ENCODE results near the gene RDH16.
"Not testable (repeated sequence)": the region's sequence is repeated elsewhere in the genome, so short reads cannot be mapped to it uniquely, and the experiment has no call there.

DNA sequence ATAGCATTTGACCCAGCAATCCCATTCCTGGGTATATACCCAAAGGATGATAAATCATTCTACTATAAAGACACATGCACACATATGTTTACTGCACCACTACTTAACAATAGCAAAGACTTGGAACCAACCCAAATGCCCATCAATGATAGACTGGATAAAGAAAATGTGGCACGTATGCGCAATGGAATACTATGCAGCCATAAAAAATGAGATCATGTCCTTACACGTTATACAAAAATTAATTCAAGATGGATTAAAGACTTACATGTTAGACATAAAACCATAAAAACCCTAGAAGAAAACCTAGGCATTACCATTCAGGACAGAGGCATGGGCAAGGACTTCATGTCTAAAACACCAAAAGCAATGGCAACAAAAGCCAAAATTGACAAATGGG, 39.3 kb downstream of the RDH16 start:
- TF ChIP-seq CTCF (IDR thresholded peaks at IDR 0.05); POLR2AphosphoS5 (IDR thresholded peaks at IDR 0.05; ENCODE audit: low read depth, low read length); SIN3A (IDR thresholded peaks at IDR 0.05; ENCODE audit: borderline replicate concordance, insufficient read depth, low read depth, low read length): not testable (repeated sequence)
- TF ChIP-seq, protein P1, sequence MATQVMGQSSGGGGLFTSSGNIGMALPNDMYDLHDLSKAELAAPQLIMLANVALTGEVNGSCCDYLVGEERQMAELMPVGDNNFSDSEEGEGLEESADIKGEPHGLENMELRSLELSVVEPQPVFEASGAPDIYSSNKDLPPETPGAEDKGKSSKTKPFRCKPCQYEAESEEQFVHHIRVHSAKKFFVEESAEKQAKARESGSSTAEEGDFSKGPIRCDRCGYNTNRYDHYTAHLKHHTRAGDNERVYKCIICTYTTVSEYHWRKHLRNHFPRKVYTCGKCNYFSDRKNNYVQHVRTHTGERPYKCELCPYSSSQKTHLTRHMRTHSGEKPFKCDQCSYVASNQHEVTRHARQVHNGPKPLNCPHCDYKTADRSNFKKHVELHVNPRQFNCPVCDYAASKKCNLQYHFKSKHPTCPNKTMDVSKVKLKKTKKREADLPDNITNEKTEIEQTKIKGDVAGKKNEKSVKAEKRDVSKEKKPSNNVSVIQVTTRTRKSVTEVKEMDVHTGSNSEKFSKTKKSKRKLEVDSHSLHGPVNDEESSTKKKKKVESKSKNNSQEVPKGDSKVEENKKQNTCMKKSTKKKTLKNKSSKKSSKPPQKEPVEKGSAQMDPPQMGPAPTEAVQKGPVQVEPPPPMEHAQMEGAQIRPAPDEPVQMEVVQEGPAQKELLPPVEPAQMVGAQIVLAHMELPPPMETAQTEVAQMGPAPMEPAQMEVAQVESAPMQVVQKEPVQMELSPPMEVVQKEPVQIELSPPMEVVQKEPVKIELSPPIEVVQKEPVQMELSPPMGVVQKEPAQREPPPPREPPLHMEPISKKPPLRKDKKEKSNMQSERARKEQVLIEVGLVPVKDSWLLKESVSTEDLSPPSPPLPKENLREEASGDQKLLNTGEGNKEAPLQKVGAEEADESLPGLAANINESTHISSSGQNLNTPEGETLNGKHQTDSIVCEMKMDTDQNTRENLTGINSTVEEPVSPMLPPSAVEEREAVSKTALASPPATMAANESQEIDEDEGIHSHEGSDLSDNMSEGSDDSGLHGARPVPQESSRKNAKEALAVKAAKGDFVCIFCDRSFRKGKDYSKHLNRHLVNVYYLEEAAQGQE (IDR thresholded peaks at IDR 0.05; ENCODE audit: insufficient read depth in 1 of 2, low read depth in 2 of 2, low read length in 1 of 2) = not testable (repeated sequence)

All from Panc1 (cell line).